ENCODE measurements around the gene ADRB1.
A peak's percentile ranks its signal among the peaks of the same experiment; 100 is the strongest.

ADRB1 gene

DNA sequence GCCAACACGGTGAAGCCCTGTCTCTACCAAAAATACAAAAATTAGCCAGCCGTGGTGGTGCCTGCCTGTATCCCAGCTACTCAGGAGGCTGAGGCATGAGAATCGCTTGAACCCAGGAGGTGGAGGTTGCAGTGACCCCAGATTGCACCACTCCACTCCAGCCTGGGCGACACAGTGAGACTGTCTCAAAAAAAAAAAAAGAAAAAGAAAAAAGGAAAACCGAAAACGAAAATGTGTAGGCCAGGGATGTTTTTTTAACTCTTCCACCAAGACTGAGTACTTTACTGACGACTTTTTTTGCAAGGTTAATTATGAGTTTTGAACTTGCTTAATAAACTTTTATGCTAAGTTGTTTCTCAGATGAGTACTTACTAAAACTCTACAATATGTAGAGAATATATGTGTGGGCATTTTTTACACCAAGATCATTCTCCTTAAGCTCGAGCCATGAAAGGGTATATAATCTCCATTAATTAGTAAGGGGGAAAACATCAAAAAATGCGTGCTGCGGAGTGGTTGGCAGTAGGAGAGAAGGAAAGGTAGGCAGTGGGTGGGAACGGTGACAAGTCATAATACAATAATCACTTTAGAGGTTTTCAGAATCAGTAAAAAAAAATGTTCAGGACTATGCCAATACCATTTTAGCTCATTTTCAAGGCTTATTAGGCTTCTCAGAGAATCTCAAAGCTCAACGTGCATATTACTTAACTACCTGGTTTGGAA is 8.6 kb upstream of the ADRB1 start:
- no peak overlapping the region for H3K9ac ChIP-seq (ENCODE audit: low read depth, low read length)
- H3K9me3 ChIP-seq (ENCODE audit: control insufficient read depth, insufficient read depth, low read length): no peaks in the 10 kb centered on the region
- H3K4me1 ChIP-seq (ENCODE audit: insufficient read depth, low read length): no peaks in the 10 kb centered on the region
- no peaks in the 10 kb centered on the region for H3K36me3 ChIP-seq (ENCODE audit: insufficient read depth, low read length)

- H3K36me3 ChIP-seq (ENCODE audit: insufficient read depth, low read length): no peaks in the 10 kb centered on the region
- no peaks in the 10 kb centered on the region for H3K4me1 ChIP-seq (ENCODE audit: insufficient read depth, low read length)
- no peak overlapping the region for H3K9ac ChIP-seq (ENCODE audit: low read depth, low read length)
- H3K9me3 ChIP-seq (ENCODE audit: control insufficient read depth, insufficient read depth, low read length): no peaks in the 10 kb centered on the region
Observed at GRCh38 chr10:114035791-114036190, 7.9 kb upstream of the ADRB1 start.

- H3K9ac ChIP-seq (ENCODE audit: low read depth, low read length): no peak overlapping the region
- no peaks in the 10 kb centered on the region for H3K4me1 ChIP-seq (ENCODE audit: insufficient read depth, low read length)
- no peaks in the 10 kb centered on the region for H3K36me3 ChIP-seq (ENCODE audit: insufficient read depth, low read length)
- no peaks in the 10 kb centered on the region for H3K9me3 ChIP-seq (ENCODE audit: control insufficient read depth, insufficient read depth, low read length)
Observed at GRCh38 chr10:114038819-114039218, 4.8 kb upstream of the ADRB1 start.

DNA sequence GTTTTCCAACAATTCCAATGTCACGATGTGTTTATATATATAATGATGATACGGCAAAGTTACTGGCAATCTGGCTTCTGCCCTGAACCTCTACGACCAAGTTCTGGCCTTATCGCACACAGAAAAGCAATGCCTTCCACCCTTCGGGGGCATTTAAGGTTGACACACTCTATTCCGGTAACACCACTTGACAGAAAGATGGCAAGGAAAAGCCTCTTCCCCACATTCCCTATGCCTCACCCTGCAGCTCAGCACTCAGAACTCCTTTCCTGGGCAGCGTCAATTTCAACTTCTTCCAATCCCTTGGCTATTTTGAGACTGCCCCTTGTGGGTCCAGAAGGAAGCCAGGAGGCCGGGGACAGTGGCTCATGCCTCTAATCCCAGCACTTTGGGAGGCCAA is 2.5 kb upstream of the ADRB1 start:
- H3K9ac ChIP-seq (ENCODE audit: low read depth, low read length): no peak overlapping the region
- no peaks in the 10 kb centered on the region for H3K36me3 ChIP-seq (ENCODE audit: insufficient read depth, low read length)
- H3K4me1 ChIP-seq (ENCODE audit: insufficient read depth, low read length): no peaks in the 10 kb centered on the region
- no peaks in the 10 kb centered on the region for H3K9me3 ChIP-seq (ENCODE audit: control insufficient read depth, insufficient read depth, low read length)

DNA sequence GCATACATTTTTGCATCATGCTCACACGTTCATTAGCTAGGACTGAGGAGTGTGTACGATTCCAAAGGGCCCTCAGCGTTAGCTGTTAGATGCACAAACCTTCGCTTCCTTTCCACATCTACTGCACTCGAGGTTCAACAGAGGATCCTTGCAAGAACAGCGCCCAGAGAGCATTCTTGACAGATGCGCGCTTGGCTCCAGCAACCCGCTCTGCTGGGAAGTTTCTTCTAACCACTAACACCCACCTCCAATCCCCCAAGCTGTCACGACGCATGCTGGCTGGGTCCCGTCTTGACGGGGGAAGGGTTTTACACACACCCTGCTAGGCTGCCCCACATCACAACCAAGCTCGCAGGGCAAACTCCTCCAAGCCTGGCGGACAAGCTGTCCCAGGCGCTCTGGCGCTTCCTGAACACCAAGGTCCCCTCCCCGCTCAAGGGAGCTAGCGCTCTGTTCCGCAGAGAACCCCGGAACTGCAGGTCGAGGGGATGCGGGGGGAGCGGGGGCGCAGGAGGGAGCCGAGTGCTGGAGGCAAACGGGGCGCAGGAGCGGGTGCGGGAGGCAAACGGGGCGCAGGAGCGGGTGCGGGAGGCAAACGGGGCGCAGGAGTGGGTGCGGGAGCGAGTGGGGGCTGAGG is 653 bp upstream of the ADRB1 start:
- Histone ChIP-seq H3K9ac (ENCODE audit: low read depth, low read length) (peak overlapping the region; percentile 72), H3K9me3 (ENCODE audit: control insufficient read depth, insufficient read depth, low read length) (no peaks in the 10 kb centered on the region), H3K36me3 (ENCODE audit: insufficient read depth, low read length) (no peaks in the 10 kb centered on the region), H3K4me1 (ENCODE audit: insufficient read depth, low read length) (no peaks in the 10 kb centered on the region)

DNA sequence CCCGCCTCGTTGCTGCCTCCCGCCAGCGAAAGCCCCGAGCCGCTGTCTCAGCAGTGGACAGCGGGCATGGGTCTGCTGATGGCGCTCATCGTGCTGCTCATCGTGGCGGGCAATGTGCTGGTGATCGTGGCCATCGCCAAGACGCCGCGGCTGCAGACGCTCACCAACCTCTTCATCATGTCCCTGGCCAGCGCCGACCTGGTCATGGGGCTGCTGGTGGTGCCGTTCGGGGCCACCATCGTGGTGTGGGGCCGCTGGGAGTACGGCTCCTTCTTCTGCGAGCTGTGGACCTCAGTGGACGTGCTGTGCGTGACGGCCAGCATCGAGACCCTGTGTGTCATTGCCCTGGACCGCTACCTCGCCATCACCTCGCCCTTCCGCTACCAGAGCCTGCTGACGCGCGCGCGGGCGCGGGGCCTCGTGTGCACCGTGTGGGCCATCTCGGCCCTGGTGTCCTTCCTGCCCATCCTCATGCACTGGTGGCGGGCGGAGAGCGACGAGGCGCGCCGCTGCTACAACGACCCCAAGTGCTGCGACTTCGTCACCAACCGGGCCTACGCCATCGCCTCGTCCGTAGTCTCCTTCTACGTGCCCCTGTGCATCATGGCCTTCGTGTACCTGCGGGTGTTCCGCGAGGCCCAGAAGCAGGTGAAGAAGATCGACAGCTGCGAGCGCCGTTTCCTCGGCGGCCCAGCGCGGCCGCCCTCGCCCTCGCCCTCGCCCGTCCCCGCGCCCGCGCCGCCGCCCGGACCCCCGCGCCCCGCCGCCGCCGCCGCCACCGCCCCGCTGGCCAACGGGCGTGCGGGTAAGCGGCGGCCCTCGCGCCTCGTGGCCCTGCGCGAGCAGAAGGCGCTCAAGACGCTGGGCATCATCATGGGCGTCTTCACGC is 825 bp downstream of the ADRB1 start:
- H3K9ac ChIP-seq (ENCODE audit: low read depth, low read length): peak overlapping the region; percentile 72; the same call in 1 of the 2 replicates
- no peaks in the 10 kb centered on the region for H3K36me3 ChIP-seq (ENCODE audit: insufficient read depth, low read length)
- H3K9me3 ChIP-seq (ENCODE audit: control insufficient read depth, insufficient read depth, low read length): no peaks in the 10 kb centered on the region
- no peaks in the 10 kb centered on the region for H3K4me1 ChIP-seq (ENCODE audit: insufficient read depth, low read length)

DNA sequence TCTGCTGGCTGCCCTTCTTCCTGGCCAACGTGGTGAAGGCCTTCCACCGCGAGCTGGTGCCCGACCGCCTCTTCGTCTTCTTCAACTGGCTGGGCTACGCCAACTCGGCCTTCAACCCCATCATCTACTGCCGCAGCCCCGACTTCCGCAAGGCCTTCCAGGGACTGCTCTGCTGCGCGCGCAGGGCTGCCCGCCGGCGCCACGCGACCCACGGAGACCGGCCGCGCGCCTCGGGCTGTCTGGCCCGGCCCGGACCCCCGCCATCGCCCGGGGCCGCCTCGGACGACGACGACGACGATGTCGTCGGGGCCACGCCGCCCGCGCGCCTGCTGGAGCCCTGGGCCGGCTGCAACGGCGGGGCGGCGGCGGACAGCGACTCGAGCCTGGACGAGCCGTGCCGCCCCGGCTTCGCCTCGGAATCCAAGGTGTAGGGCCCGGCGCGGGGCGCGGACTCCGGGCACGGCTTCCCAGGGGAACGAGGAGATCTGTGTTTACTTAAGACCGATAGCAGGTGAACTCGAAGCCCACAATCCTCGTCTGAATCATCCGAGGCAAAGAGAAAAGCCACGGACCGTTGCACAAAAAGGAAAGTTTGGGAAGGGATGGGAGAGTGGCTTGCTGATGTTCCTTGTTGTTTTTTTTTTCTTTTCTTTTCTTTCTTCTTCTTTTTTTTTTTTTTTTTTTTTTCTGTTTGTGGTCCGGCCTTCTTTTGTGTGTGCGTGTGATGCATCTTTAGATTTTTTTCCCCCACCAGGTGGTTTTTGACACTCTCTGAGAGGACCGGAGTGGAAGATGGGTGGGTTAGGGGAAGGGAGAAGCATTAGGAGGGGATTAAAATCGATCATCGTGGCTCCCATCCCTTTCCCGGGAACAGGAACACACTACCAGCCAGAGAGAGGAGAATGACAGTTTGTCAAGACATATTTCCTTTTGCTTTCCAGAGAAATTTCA is 1.7 kb downstream of the ADRB1 start:
- peak overlapping the region; percentile 38; the same call in 1 of the 2 replicates for H3K9ac ChIP-seq (ENCODE audit: low read depth, low read length)
- no peaks in the 10 kb centered on the region for H3K36me3 ChIP-seq (ENCODE audit: insufficient read depth, low read length)

GRCh38 chr10:114046087-114046458 is 2.4 kb downstream of the ADRB1 start:
- no peaks in the 10 kb centered on the region for H3K9me3 ChIP-seq (ENCODE audit: control insufficient read depth, insufficient read depth, low read length)
- no peak overlapping the region for H3K9ac ChIP-seq (ENCODE audit: low read depth, low read length)
- no peaks in the 10 kb centered on the region for H3K36me3 ChIP-seq (ENCODE audit: insufficient read depth, low read length)
- H3K4me1 ChIP-seq (ENCODE audit: insufficient read depth, low read length): no peaks in the 10 kb centered on the region

More for the DNA sequence above, 1.7 kb downstream of the ADRB1 start:
- Histone ChIP-seq H3K9me3 (ENCODE audit: control insufficient read depth, insufficient read depth, low read length) (no peaks in the 10 kb centered on the region), H3K4me1 (ENCODE audit: insufficient read depth, low read length) (no peaks in the 10 kb centered on the region)

GRCh38 chr10:114048472-114048871 is 4.8 kb downstream of the ADRB1 start:
- no peaks in the 10 kb centered on the region for H3K36me3 ChIP-seq (ENCODE audit: insufficient read depth, low read length)
- H3K9me3 ChIP-seq (ENCODE audit: control insufficient read depth, insufficient read depth, low read length): no peaks in the 10 kb centered on the region
- H3K4me1 ChIP-seq (ENCODE audit: insufficient read depth, low read length): no peaks in the 10 kb centered on the region
- no peak overlapping the region for H3K9ac ChIP-seq (ENCODE audit: low read depth, low read length)

GRCh38 chr10:114051714-114052113 is 8.0 kb downstream of the ADRB1 start:
- H3K4me1 ChIP-seq (ENCODE audit: insufficient read depth, low read length): no peaks in the 10 kb centered on the region

DNA sequence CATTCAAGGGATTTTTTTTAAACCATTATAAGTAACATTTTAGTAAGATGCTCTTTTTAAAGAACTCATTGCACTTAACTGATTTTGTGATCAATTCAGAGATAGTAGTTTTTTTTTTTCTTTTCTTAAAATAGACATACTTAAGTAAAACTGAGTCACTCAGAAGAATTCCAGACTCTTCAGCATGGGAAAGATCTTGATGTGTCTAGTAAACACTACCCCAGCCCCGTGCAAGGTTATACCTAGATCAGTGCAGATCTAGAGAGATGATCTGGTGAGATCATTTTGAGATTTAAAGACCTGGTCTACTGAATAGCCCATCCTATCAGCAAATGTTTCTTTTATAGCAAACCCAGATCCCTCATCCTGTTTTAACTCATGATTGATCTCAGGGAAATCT is 8.6 kb downstream of the ADRB1 start:
- Histone ChIP-seq H3K36me3 (ENCODE audit: insufficient read depth, low read length) (no peaks in the 10 kb centered on the region), H3K4me1 (ENCODE audit: insufficient read depth, low read length) (no peaks in the 10 kb centered on the region), H3K9ac (ENCODE audit: low read depth, low read length) (no peak overlapping the region)

More at GRCh38 chr10:114051714-114052113, 8.0 kb downstream of the ADRB1 start:
- no peak overlapping the region for H3K9ac ChIP-seq (ENCODE audit: low read depth, low read length)
- no peaks in the 10 kb centered on the region for H3K36me3 ChIP-seq (ENCODE audit: insufficient read depth, low read length)
- no peaks in the 10 kb centered on the region for H3K9me3 ChIP-seq (ENCODE audit: control insufficient read depth, insufficient read depth, low read length)

GRCh38 chr10:114053946-114054345 is 10.3 kb downstream of the ADRB1 start:
- Histone ChIP-seq H3K36me3 (ENCODE audit: insufficient read depth, low read length) (no peaks in the 10 kb centered on the region), H3K4me1 (ENCODE audit: insufficient read depth, low read length) (no peaks in the 10 kb centered on the region)

More for the DNA sequence above, 8.6 kb downstream of the ADRB1 start:
- no peaks in the 10 kb centered on the region for H3K9me3 ChIP-seq (ENCODE audit: control insufficient read depth, insufficient read depth, low read length)

GRCh38 chr10:114057855-114058254 is 14.2 kb downstream of the ADRB1 start:
- H3K9me3 ChIP-seq (ENCODE audit: control insufficient read depth, insufficient read depth, low read length): no peaks in the 10 kb centered on the region
- 0 out of 2 replicates have a peak, but pooled peaks cover 4% of the 10 kb centered on the region for H3K4me1 ChIP-seq (ENCODE audit: insufficient read depth, low read length)
- no peaks in the 10 kb centered on the region for H3K36me3 ChIP-seq (ENCODE audit: insufficient read depth, low read length)
- no peak overlapping the region for H3K9ac ChIP-seq (ENCODE audit: low read depth, low read length)

More at GRCh38 chr10:114053946-114054345, 10.3 kb downstream of the ADRB1 start:
- H3K9me3 ChIP-seq (ENCODE audit: control insufficient read depth, insufficient read depth, low read length): no peaks in the 10 kb centered on the region
- H3K9ac ChIP-seq (ENCODE audit: low read depth, low read length): no peak overlapping the region
